HG03571 (cell line): Measurements from ENCODE around the gene ANAPC1.
"Not testable (repeated sequence)": the region's sequence is repeated elsewhere in the genome, so short reads cannot be mapped to it uniquely, and the experiment has no call there.

Experiments
- ATAC-seq: cut with Tn5 transposase; IDR thresholded peaks from one replicate; pipeline ENCODE4 v1.9.1; 2021; ENCODE audit not compliant: unreplicated experiment

Gene ANAPC1

DNA sequence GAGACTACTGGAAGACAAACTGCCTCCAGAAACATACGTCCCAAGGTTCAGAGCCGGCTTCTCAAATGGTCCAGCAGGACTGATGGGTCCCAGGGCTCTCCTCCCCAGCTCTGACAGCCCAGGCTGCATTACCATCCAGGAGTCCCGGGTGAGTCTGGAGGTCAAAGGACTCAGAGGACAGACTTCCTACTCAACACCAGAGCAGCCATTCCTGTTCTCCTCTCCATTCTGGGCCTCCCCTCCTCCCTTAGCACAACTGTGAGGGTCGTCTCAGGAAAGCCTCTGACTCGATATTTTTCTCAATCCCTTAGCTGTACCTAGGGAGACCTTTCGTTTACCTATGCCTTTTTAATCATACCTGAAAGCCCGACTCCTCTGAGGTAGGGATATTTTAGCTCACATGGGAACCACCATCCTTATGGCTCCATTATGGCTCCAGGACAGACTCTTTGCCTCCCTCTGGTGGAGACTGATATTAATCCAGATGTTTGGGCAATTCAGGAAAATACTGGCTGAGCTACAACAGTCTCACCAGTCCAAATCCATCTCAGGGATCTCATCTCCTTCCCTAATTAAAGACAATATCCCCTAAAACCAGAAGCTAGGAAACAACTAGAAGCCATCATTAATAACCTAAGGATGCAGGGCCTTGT lies 70.9 kb downstream of the ANAPC1 start:
- not testable (repeated sequence) for ATAC-seq

- ATAC-seq = not testable (repeated sequence)
These were observed 93.4 kb downstream of the ANAPC1 start for GRCh38 chr2:111790633-111791032.

- not testable (repeated sequence) for ATAC-seq
These were observed 99.9 kb downstream of the ANAPC1 start for GRCh38 chr2:111784081-111784480.

GRCh38 chr2:111782195-111782594 lies 101.8 kb downstream of the ANAPC1 start:
- not testable (repeated sequence) for ATAC-seq

- ATAC-seq = not testable (repeated sequence)
These were observed 102.4 kb downstream of the ANAPC1 start for GRCh38 chr2:111781443-111782094.

- not testable (repeated sequence) for ATAC-seq
These were observed 106.8 kb downstream of the ANAPC1 start for GRCh38 chr2:111777155-111777554.

DNA sequence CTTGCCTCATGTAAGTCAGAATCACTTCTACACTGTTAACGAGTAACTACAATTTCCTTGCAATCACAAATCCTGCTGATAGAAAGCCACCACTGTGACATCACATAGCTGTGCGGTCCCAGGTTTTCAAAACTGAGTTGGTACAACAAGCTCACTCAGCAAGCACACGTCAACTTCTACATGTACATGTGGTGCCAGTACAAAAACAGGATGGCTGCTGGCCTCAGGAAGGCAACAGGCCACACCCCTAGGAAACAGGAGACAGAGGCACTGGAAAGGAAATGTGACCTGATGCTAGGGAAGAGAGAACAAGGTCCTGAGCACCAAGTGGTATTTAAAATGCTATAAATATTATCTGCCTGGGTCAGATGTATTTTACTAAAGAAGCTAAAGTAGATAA lies 107.7 kb downstream of the ANAPC1 start:
- not testable (repeated sequence) for ATAC-seq

- not testable (repeated sequence) for ATAC-seq
These were observed 111.8 kb downstream of the ANAPC1 start for GRCh38 chr2:111772180-111772579.

DNA sequence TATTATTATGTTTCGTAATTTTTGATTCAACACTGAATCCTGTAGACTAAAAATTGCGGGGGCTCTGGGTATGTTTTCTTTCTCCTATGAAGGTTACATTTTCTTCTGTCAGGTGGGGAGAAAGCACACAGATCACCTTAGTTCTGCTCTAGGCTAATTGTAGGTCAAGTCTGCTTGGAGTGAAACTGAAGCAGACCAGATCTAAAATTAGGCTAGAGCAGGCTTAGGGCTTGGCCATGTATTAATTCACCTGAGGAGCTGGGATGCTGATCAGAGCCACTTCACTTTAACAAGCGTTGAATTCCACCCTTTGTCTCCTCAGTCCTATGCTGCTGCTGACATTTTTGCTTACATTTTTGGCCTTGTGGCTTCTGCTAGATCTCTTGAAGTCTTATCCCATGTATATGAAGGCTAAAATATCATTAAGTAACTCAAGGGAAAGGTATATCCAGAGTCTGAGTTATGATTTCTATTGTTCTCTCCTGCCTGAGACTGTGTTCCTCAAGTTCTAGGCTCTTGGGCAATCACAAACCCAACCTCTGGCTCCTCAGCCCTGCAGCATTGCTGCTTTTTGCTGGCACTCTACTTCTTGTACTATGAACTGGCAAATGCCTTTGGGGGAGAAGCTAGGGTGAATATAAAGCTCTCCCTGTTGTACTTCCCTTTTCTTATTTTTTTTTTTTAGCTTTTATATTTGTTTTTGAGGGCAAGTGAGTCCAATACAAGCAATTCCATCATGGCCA lies 112.9 kb downstream of the ANAPC1 start:
- ATAC-seq = not testable (repeated sequence)

DNA sequence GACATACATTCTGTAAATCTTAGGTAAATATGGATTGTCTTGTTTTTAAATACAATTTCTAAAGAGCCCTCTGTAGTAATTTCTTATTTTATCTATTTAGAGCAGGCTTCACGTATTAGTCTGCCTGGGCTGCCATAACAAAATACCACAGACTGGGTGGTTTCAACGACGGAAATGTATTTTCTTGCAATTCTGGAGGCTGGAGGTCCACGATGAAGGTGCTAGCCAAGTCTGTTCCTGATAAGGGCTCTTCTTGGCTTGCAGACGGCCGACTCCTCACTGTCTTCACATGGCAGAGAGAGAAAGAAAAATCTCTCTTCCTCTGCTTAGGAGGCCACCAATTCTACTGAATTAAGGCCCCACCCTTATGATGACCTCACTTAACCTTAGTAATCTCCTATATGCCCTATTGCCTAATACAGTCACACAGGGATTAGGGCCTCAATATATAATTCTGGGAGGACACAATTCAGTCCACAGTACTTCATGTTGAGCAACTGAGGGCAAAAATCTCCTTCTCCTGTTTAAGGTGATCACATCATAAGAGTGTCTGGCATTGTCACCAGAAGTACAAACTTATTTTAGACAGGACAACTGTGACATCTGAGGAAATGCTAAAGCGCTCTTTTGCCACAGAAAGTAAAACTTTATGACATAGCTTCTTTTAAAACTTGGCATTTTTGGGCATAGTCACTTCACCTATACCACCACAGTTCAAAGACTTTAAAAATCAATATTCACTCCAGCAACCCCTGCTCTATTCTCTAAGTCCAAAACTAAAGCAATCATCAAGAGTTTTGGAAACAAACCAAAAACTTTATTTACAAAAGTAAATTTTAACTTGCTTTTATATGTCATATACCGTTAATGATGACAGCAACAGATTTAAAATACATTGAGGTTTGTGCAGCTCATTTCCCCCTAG lies 115.5 kb downstream of the ANAPC1 start:
- ATAC-seq = not testable (repeated sequence)

DNA sequence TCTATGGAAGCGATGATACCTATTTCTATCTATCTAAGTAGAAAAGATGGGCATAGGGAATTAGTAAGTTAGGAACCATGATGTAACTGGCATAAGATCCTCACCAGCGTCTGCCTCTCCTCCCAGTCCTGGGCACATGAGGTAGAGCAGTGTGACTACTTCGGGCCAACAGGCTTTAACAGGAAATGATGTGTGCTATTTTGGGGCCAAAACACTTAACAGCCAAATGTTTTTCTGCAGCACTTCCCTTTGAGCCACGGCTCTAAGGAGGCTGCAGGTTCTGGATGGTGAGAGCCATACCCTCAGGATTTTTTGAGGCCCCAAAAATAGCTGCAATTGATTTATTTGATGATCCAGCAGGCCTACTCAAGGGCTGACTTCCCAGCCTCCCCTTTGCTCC lies 116.9 kb downstream of the ANAPC1 start:
- ATAC-seq = not testable (repeated sequence)

GRCh38 chr2:111766295-111766694 lies 117.7 kb downstream of the ANAPC1 start:
- ATAC-seq = not testable (repeated sequence)

DNA sequence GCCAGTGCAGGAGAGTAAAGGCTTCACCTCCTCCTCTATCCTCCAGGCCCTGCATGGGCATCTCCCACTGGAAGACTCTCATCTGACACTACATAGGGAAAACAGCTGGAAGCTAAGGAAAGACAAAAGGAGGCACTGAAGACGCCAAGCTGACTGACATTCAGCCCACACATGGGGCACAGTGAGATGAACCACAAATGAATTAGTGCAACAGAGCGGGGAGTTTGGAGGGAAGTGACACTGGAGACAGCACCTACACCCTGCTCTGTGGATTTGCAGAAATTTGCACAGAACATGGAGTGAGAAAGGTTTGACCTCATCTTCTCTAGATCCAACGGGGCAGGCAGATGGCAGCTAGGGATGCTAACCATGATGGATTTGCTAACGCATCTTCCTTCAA lies 119.8 kb downstream of the ANAPC1 start:
- ATAC-seq = not testable (repeated sequence)

DNA sequence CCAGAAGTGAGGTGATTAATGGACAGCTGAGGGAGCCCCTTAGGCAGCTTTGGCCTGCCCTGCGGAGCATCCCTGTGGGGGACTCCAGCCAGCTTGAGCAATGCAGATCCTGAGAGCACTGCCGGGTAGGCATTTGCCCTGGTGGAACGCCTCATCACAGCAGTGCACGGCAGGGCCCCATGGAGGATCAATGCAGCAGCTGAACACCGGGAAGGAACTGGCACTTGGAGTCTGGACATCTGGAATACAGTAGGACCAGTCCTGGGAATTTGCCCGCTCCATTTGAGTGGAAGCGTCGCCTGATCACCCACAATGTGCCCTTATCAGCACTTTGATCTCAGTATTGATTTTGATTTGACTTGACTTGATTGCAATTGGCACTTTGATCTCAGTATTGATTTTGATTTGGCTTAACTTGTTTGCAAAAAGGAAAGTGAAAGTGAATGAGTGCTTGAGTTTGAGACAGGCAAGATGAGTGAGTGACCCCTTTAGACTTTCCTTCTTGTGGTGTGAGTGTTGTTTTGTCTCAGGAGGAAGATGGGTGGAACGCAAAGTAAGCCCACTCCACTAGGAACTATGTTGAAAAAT lies 123.2 kb downstream of the ANAPC1 start:
- not testable (repeated sequence) for ATAC-seq

DNA sequence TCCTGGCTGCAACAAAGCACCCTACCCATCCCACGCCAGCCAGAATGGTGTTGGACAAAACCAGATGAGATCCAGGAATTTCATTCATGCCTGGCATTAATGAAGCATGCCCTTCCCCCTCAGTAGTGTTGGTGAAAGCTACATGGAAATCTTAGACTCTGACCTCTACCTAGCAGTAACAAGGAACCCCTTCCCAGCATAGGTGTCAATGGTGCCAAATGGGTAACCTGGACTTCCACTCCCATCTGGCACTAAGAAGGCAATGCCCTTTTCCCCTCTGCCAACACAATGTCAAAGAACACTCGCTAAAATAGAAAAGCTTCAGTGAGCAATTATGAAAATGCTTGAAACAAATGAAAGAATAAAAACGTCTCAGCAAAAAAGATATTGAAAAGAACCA lies 131.5 kb downstream of the ANAPC1 start:
- not testable (repeated sequence) for ATAC-seq

GRCh38 chr2:111750641-111751040 lies 133.4 kb downstream of the ANAPC1 start:
- not testable (repeated sequence) for ATAC-seq

DNA sequence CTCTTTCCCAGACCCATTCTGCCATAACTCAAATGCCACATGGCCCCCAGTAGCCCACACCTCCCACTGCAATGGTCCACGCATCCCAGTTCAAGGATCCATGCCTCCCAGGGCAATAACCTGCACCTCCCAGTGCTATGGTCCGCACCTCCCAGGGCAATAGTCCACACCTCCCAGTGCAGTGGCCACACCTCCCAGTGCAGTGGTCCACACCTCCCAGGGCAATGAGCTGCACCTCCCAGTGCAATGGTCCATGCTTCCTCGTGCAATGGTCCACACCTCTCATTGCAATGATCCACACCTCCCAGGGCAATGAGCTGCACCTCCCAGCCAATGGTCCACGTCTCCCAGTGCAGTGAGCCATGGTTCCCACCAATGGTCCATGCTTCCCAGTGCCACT lies 135.6 kb downstream of the ANAPC1 start:
- ATAC-seq = not testable (repeated sequence)

DNA sequence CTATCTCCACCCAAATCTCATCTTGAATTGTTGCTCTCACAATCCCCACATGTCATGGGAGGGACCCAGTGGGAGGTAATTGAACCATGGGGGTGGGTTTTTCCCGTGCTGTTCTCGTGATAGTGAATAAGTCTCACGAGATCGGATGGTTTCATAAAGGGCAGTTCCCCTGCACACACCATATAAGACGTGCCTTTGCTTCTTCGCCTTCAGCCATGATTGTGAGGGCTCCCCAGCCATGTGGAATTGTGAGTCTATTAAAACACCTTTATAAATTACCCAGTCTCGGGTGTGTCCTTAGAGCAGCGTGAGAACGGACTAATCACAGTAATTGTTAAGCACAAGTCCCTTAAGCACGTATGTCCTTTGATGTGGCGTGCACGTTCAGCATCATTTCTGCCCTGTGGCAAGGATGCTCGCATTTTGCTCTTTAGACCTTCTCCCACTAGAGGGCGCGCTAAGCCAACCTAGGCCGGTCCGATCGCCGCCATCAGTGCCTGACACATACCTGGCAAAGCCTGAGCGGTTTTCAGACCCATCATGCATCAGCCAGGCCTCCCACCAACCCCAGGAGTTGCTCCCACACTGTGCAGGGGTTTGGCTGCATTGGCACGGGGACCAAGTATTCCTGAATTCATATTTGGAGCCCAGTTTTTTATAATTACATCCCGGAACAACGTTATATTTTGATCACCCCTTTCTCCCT lies 136.4 kb downstream of the ANAPC1 start:
- not testable (repeated sequence) for ATAC-seq

DNA sequence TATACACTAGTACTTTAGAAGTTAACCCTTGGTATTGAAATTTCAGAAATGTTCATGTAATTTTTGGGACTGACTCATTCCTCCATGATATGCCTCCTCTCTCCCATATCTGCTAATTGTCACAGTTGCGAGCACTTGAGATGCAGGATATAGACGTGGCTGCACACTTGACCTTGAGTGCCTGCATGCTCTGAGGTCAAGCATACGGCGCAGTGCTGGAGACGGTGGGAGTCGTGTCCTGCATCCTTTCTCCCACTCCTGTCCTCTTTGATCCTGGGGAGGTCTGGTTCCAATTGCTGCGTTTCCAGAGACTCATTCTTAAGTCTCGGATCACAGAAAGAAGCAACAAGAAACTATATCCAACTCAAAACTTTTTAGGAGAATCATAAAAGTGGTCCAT lies 139.2 kb downstream of the ANAPC1 start:
- ATAC-seq = not testable (repeated sequence)

DNA sequence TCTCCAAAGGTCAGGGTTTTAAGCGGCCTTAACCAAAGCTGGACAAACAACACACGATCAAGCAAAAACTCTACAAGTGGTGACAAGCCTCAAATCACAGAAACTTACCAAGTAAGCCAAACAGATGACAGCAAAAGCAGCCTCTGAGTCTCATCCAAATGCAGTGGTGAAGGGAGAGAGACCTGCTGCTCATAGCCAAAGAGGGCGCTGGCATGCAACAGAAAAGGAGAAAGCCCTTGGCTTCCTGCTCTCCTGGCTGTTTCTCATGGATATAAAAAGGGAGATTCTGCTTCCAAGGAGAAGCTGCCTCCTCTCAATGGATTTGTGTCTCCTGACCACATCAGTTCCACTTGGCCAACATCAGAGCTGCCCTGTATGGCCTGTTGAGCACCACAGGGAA lies 142.5 kb downstream of the ANAPC1 start:
- ATAC-seq = not testable (repeated sequence)
